Keratinocyte (primary cell): ENCODE measurements around the gene FGF2. TPM values are rescaled to one million over a fixed set of nuclear protein-coding genes. Genes with fewer than 3 reads are reported as not detected.

ENCODE experiments used
- DNase-seq: peaks from one replicate; pipeline ENCODE4 v3.0.0-alpha.2; 2011; ENCODE audit warnings: low read depth, missing footprints, low spot score
- FAIRE-seq: peaks from 2 replicates; lab custom pipeline; 2011; peaks lifted over from hg19 to GRCh38; lab: Jason Lieb, UNC
- H2AFZ ChIP-seq: 2 replicates; pipeline ENCODE4 v1.6.0; 2012; ENCODE audit warnings: low read length, control low read depth, inconsistent platforms; ENCODE audit not compliant: control insufficient read depth
- H3K27ac ChIP-seq: 2 replicates; pipeline ENCODE4 v1.5.1; 2011; ENCODE audit warnings: low read length; ENCODE audit not compliant: control insufficient read depth, insufficient read depth
- H3K27me3 ChIP-seq: 3 replicates; pipeline ENCODE4 v1.6.0; 2011; ENCODE audit warnings: low read length; ENCODE audit not compliant: control insufficient read depth, insufficient read depth; ENCODE audit errors: extremely low read depth
- H3K36me3 ChIP-seq, 2 experiments: 2 replicates in 1 of 2; 3 replicates in 1 of 2; pipeline ENCODE4 v1.5.1; 2011; ENCODE audit warnings: low read length in 2 of 2, mild to moderate bottlenecking in 1 of 2; ENCODE audit not compliant: control insufficient read depth in 2 of 2, insufficient read depth in 2 of 2; ENCODE audit errors: extremely low read depth in 1 of 2
- H3K4me1 ChIP-seq: 3 replicates; pipeline ENCODE4 v1.5.1; 2011; ENCODE audit warnings: low read length; ENCODE audit not compliant: control insufficient read depth, insufficient read depth; ENCODE audit errors: extremely low read depth
- H3K4me2 ChIP-seq: 3 replicates; pipeline ENCODE4 v1.6.0; 2011; ENCODE audit warnings: low read depth, low read length; ENCODE audit not compliant: control insufficient read depth, insufficient read depth; ENCODE audit errors: extremely low read depth
- H3K4me3 ChIP-seq, 3 experiments: fragments of 200-600 bp in 1 of 3; sonication (generic) in 1 of 3; 2 replicates in 2 of 3; 3 replicates in 1 of 3; pipeline ENCODE4 v1.5.1; 2011 to 2016; ENCODE audit warnings: low read length in 3 of 3, mild to moderate bottlenecking in 3 of 3, control low read depth in 2 of 3, inconsistent platforms in 1 of 3, low read depth in 1 of 3, mixed read lengths in 1 of 3, mixed run types in 1 of 3, moderate library complexity in 1 of 3; ENCODE audit not compliant: control insufficient read depth in 2 of 3, insufficient read depth in 2 of 3; ENCODE audit errors: extremely low read depth in 1 of 3
- H3K79me2 ChIP-seq: 2 replicates; pipeline ENCODE4 v1.6.0; 2012; ENCODE audit warnings: low read length; ENCODE audit not compliant: control insufficient read depth, insufficient read depth
- H3K9ac ChIP-seq: 3 replicates; pipeline ENCODE4 v1.6.0; 2011; ENCODE audit warnings: low read length; ENCODE audit not compliant: control insufficient read depth, insufficient read depth; ENCODE audit errors: extremely low read depth
- H3K9me1 ChIP-seq: 3 replicates; pipeline ENCODE4 v1.6.0; 2011; ENCODE audit warnings: low read length; ENCODE audit not compliant: control insufficient read depth, insufficient read depth; ENCODE audit errors: extremely low read depth
- H3K9me3 ChIP-seq: 2 replicates; pipeline ENCODE4 v1.5.1; 2012; ENCODE audit warnings: low read depth, low read length; ENCODE audit not compliant: control insufficient read depth
- H4K20me1 ChIP-seq: 3 replicates; pipeline ENCODE4 v1.6.0; 2011; ENCODE audit warnings: low read length; ENCODE audit not compliant: control insufficient read depth, insufficient read depth; ENCODE audit errors: extremely low read depth
- CTCF ChIP-seq, 3 experiments: IDR thresholded peaks in 1 of 3; conservative IDR thresholded peaks in 1 of 3; optimal IDR thresholded peaks in 1 of 3; 2 replicates in 2 of 3; 3 replicates in 1 of 3; pipeline versions ENCODE3 to v1.5.1; 2011; ENCODE audit warnings: low read length in 3 of 3, mild to moderate bottlenecking in 3 of 3, moderate library complexity in 2 of 3, control low read depth in 1 of 3, inconsistent platforms in 1 of 3; ENCODE audit not compliant: insufficient read depth in 2 of 3; ENCODE audit errors: extremely low read depth in 1 of 3
- EZH2 ChIP-seq: IDR thresholded peaks from one replicate; pipeline ENCODE4 v1.6.1; 2012; ENCODE audit warnings: inconsistent platforms, mild to moderate bottlenecking, low read length, moderate library complexity
- dilution Hi-C: fragments of 300-500 bp; cut with MboI; formaldehyde crosslinking; loops from one replicate; pipeline ENCODE4 v1.7.0; 2020; ENCODE audit warnings: low sequenced_read_pairs; ENCODE audit not compliant: extremely low pct_ligation_motif_present
- polyA plus RNA-seq, 5 experiments: library from polyadenylated mRNA; depleted of rRNA in 3 of 5; stranded (reverse) in 3 of 5; stranded (forward) in 1 of 5; unstranded in 1 of 5; fragments of >200 nt; gene quantifications; 1 replicate in 1 of 5; 2 replicates in 3 of 5; 3 replicates in 1 of 5; pipeline versions ENCODE4 v1.2.1 to v1.2.3, GENCODE V29; 2011 to 2012; ENCODE audit warnings: missing spikeins in 2 of 5, low read depth in 1 of 5, low replicate concordance in 1 of 5

The FGF2 gene
- polyA plus RNA-seq, 1 donor (not counting 4 experiments of a cell fraction or from before 2014, with no cell fraction given): 1.7 TPM

- dilution Hi-C loops: no loop called here
- no peak for TF ChIP-seq CTCF (optimal IDR thresholded peaks at IDR 0.05 in 1 of 3, IDR thresholded peaks at IDR 0.05 in 1 of 3, conservative IDR thresholded peaks at IDR 0.05 in 1 of 3; ENCODE audit: extremely low read depth in 1 of 3, insufficient read depth in 2 of 3, low read length in 3 of 3)
- TF ChIP-seq EZH2: no peak
- H4K20me1 ChIP-seq: no peaks in the 10 kb centered on the region
- no peak overlapping the region for H3K4me2 ChIP-seq
- no peak overlapping the region for H3K9ac ChIP-seq
- FAIRE-seq: no peak
- no peak overlapping the region for H3K27ac ChIP-seq
- H3K27me3 ChIP-seq: no peaks in the 10 kb centered on the region
- DNase-seq: no peak
- H3K4me3 ChIP-seq: no peak overlapping the region
- no peaks in the 10 kb centered on the region for H3K36me3 ChIP-seq
- no peaks in the 10 kb centered on the region for H3K9me1 ChIP-seq
- H2AFZ ChIP-seq: no peak overlapping the region
- H3K9me3 ChIP-seq: no peaks in the 10 kb centered on the region
- no peaks in the 10 kb centered on the region for H3K4me1 ChIP-seq
- H3K79me2 ChIP-seq: no peaks in the 10 kb centered on the region
Measured at GRCh38 chr4:122882857-122883735, 56.5 kb downstream of the FGF2 start.

- DNase-seq (no peak), FAIRE-seq (no peak)
- Histone ChIP-seq H3K4me3 (no peak overlapping the region), H4K20me1 (no peaks in the 10 kb centered on the region), H3K36me3 (no peaks in the 10 kb centered on the region), H3K79me2 (no peaks in the 10 kb centered on the region), H3K9me3 (no peaks in the 10 kb centered on the region), H3K9me1 (no peaks in the 10 kb centered on the region), H3K27me3 (no peaks in the 10 kb centered on the region), H3K4me1 (peaks cover 5% of the 10 kb centered on the region), H2AFZ (no peak overlapping the region), H3K27ac (no peak overlapping the region), H3K4me2 (no peak overlapping the region), H3K9ac (no peak overlapping the region)
- dilution Hi-C loops: no loop called here
- TF ChIP-seq CTCF (optimal IDR thresholded peaks at IDR 0.05 in 1 of 3, IDR thresholded peaks at IDR 0.05 in 1 of 3, conservative IDR thresholded peaks at IDR 0.05 in 1 of 3; ENCODE audit: extremely low read depth in 1 of 3, insufficient read depth in 2 of 3, low read length in 3 of 3): no peak
- no peak for TF ChIP-seq EZH2
Measured at GRCh38 chr4:122884499-122884898, 57.9 kb downstream of the FGF2 start.
